HG03342 (cell line): ENCODE measurements around the gene OR2S2.

Experiments used
- ATAC-seq: cut with Tn5 transposase; IDR thresholded peaks from one replicate; pipeline ENCODE4 v1.9.1; 2021; ENCODE audit warnings: mild to moderate bottlenecking, moderate library complexity; ENCODE audit not compliant: unreplicated experiment

Gene OR2S2

DNA sequence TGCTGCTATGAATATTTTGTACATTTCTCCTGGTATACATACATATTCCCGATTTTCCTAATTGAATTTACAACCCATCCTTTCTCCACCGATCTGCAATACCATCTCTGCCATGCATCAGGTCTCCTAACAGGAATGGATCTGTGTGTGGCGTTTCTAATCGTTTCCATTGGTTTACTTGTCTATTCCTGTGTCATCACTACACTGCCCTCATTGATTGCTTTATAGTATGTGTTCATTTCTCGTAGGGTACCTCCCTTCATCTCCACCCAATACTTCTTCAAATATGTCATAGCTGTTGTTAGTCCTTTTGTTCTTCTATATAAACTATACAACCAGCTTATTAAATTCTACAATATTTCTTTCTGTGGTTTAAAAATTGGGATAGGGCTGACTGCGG, 7.1 kb upstream of the OR2S2 start:
- no peak for ATAC-seq

GRCh38 chr9:35962126-35962906, 4.4 kb upstream of the OR2S2 start:
- ATAC-seq = no peak

DNA sequence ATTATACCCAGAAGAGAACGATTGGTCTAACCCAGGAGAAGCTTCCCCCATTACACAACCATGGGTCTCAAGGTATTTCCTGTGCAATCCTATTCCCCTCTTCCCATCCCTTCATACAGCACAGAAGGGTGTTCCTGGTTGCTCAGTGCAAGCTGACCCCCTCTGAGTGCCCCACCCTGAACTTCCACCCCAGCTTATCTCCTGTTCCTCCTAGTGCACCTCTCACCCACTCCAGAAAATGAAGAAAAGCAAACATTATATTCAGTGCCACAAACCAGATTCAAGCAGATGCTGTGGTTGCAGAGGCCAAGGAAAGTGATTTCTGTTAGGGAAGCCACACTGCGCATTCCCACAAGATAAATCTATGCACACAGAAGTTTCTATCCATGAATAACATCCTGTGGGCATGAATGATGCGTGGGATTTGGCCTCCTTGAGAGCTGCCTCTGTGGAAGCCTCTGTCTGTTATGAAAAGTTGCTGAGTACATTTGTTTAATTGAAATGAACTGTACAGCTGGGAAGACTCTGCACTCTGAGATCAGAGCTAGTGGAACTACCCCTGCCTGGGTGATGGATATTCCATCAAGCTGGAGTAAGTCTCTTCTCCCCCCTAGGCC, 2.2 kb upstream of the OR2S2 start:
- ATAC-seq = no peak

DNA sequence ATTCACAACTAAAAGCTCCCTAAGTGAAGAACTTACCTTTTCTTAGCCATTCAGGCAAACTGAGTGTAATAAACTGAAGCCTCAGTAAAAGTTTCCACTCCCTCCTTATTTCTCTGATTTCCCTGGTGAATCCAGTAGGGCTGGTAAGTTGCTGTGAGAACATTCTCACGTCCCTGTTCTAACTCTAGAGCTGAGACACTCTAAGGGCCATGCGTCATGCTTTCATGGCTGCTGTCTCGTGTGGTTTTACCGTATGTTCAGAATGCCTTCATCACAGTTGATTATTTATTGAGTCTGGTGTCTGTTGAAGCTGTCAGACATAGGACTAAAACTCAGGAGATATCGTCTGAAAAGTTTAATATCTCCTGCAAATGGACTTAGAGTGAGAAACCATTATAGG, 1.3 kb downstream of the OR2S2 start:
- ATAC-seq = no peak

GRCh38 chr9:35954942-35955546, 2.9 kb downstream of the OR2S2 start:
- ATAC-seq = no peak

GRCh38 chr9:35952526-35953191, 5.3 kb downstream of the OR2S2 start:
- no peak for ATAC-seq

GRCh38 chr9:35951736-35952135, 6.2 kb downstream of the OR2S2 start:
- no peak for ATAC-seq

GRCh38 chr9:35948901-35949318, 9.0 kb downstream of the OR2S2 start:
- ATAC-seq = no peak

DNA sequence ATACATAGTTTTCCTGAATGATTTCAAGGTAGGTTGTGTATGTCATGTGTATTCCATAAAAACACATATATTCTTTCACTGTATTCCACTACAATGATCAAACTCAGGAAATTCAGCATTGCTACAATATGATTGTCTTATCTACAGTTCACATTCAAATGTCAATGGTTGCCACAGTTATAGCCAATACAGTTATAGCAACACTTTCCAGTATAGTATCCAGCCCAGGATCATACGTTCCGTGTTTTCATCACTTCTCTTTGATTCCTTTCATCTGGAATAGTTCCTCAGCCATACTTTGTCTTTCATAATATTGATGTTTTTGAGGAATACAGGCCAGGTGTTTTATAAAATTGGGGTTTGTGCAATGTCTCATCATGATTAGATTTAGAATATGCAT, 9.5 kb downstream of the OR2S2 start:
- no peak for ATAC-seq

DNA sequence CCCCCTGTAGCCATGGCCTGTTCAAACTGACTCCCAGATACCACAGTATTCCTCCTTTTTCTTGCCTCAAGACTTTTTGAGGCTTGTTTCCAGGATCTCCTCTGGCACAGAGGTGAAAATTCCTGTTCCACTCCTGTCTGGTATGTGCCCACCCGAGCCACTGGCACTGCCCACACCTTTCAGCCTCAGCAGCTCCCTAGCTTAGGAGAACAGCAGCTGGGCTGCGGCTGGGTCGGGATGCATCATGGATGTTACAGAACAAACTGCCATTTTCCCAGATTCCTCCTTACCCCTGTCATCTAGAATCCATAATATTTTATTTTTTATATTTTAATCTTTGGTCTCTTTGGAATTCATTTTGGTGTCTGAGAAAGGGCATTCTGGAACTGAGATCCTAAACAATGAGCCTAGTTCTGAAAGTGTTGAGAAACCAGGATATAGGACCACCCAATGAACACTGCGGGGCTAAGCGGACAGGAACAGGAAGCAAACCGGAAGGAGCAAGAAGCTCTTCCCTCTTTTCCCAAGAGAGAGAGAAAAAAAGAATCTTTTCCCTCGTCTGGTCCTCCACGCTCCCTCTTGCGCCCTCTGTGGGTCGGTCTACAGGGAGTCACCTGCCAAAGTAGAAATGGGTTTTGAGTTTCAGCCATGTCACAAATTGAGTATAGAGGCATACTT, 12.5 kb downstream of the OR2S2 start:
- ATAC-seq = no peak

- no peak for ATAC-seq
These were observed 13.1 kb downstream of the OR2S2 start for GRCh38 chr9:35944841-35945240.

- no peak for ATAC-seq
These were observed 13.8 kb downstream of the OR2S2 start for GRCh38 chr9:35944173-35944572.

- no peak for ATAC-seq
These were observed 15.7 kb downstream of the OR2S2 start for GRCh38 chr9:35942286-35942685.

DNA sequence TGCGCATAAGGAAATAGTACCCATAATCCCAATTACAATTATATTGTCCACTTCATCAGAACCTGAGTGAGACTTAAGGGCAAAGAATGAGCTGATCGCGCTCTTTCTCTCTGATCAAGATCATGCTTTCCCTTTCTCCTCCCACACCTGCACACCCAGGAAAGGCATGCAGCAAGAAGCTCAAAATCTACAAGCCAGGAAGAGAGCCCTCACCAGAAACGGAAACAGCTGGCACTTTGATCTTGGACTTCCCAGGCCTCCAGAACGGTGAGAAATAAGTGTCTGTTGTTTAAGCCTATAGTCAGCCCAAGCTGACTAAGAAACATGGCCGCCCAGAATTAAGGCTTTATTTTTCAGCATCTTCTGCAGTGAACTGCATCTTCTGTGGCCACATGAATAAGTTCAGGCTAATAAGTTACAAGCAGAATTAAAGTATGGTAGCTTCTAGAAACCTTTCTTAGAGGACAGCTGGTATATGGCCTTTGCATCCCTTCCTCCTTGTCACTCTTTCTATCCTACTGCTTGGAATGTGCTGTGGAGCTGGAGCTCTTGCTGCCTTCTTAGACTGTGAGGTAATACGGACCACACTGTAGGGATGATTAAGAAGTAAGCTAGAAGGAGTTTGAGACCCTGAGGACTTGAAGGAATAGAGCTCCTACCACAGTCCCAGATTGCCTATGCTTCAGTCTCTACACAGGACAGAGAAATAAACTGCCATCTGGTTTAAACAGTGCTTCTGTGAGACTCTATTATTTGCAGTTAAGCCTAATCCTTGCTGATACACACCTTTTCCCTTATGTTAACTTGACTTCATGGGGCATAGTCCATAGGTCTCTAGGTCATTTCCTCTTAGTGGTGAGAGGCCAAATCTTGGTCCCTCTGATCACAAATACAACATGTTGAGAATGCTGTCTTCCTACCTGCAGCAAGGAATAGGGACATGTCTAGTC, 17.2 kb downstream of the OR2S2 start:
- no peak for ATAC-seq

DNA sequence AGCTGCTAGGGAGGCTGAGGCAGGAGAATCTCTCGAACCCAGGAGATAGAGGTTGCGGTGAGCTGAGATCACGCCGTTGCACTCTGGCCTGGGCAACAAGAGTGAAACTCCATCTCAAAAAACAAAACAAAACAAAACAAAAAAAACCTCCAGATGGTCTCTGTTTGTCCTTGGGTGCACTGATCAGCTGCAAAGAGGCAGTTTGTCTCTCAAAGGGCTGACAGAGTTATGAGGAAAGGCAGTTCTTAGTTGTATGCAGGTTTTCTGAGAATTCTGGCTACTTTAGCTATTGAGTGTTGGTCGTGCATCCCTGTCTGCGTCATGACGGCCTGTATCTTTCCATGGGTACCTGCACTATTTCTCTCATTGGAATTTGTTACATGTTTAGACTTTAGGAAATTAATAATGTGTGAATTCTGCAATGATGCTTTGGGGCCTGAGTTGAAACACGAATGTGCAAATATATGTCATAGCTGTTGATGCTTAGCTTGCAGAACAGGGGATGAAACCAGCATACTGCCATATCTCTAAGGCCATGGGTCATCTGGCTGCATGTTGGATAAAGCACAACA, 18.2 kb downstream of the OR2S2 start:
- no peak for ATAC-seq

DNA sequence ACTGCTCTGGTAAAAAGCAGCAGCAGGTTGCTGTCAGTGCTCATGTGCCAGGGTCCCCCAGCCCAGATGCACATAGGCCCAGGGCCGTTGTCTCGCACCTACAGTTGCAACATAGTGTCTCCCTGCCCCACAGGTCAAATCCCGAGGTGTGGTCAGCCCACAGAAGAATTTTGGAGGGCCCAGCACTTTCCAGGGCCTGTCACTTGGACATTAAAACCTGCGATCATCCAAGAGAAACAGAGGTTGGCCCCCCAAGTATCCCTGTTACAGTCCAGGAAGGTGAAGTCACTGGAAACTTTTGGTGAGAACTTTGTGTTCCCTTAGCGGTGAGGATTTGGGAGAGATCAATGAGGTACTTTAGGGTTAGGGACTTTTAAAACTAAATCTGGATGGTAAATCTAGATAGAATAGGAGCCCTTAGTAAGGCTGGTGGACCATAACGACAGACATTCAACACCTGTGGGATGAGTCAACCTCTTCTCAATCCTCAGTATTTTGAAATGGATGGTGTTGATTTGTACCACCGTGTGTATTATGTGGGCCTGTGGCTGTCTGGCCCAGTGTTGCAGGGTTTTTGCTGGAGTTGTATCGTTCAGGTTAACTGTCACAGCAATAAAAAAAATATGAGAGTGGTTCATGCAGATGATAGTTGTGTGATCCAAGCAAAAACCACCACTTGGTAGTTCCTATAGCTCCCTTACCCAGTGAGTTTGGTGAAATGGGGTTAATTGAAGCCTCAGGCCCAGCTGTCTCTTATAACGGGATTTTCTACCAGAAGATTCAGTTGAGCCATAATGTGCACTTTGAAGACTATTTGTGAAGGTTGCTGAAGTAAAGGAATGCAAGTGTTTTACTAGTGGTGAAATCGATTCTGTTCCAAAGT, 19.2 kb downstream of the OR2S2 start:
- no peak for ATAC-seq

- ATAC-seq = no peak
These were observed 20.7 kb downstream of the OR2S2 start for GRCh38 chr9:35937227-35937626.

GRCh38 chr9:35935755-35936509, 22.0 kb downstream of the OR2S2 start:
- ATAC-seq = no peak
